Measurements from ENCODE around the gene HECTD4.

- TF ChIP-seq POLR2AphosphoS5 (IDR thresholded peaks at IDR 0.05) (no peak), CTCF (IDR thresholded peaks at IDR 0.05) (no peak), POLR2A (IDR thresholded peaks at IDR 0.05) (no peak)
Measured at GRCh38 chr12:112161711-112162110, 220.5 kb downstream of the HECTD4 start.
